HCT116 (cell line): ENCODE measurements around the gene AMBRA1. TPM values are rescaled to one million over a fixed set of nuclear protein-coding genes. Genes with fewer than 3 reads are reported as not detected.

ENCODE experiments used
- ATAC-seq: fragments of 200-7000 bp; cut with Tn5 transposase; 2 replicates; pipeline ENCODE4 v1.9.1; 2020; ENCODE audit warnings: mild to moderate bottlenecking, moderate library complexity
- BruUV-seq: library from RNA; stranded (reverse); fragments of 400-500 nt; replicated peaks from 2 replicates; lab custom pipeline; 2021; lab: Mats Ljungman, UMichigan
- CTCF ChIA-PET: fragments of 300-600 bp; sonication (Branson Sonifier 250); formaldehyde crosslinking; loops from one replicate; lab custom pipeline; 2021; ENCODE audit warnings: antibody characterized with exemption; lab: Charles Lee
- POLR2A ChIA-PET: fragments of 300-600, 350-600 bp; sonication (Branson Sonifier 250); formaldehyde crosslinking; loops from one replicate; lab custom pipeline; 2021; ENCODE audit warnings: antibody characterized with exemption; lab: Charles Lee
- RAD21 ChIA-PET, 2 experiments: fragments of 300-600 bp; sonication (Branson Sonifier 250); formaldehyde crosslinking; loops; one replicate each; lab custom pipeline; 2023; ENCODE audit warnings: low total read pairs in 2 of 2; ENCODE audit not compliant: uncharacterized antibody in 2 of 2, unreplicated experiment in 2 of 2, low non-redundant PET in 1 of 2; lab: Charles Lee
- DNase-seq: peaks from one replicate; pipeline ENCODE4 v3.0.0-alpha.2; 2010; ENCODE audit warnings: low read depth, low spot score
- H2AFZ ChIP-seq: fragments of 200-600 bp; shearing (Covaris generic), sonication (generic); 2 replicates; pipeline ENCODE4 v1.6.1; 2017; ENCODE audit warnings: low read depth, mixed run types, mixed read lengths, antibody characterized with exemption, low read length; ENCODE audit not compliant: poor library complexity, severe bottlenecking
- H3K27ac ChIP-seq: 2 replicates; pipeline ENCODE4 v1.5.1; 2012; ENCODE audit warnings: low read depth, low read length
- H3K27me3 ChIP-seq: fragments of 200-600 bp; sonication (generic); 2 replicates; pipeline ENCODE4 v1.6.1; 2016; ENCODE audit warnings: mixed run types, low read length, mixed read lengths; ENCODE audit not compliant: insufficient read depth
- H3K36me3 ChIP-seq, 2 experiments: fragments of 200-500 bp in 1 of 2; fragments of 200-600 bp in 1 of 2; sonication (Bioruptor generic) in 1 of 2; sonication (generic) in 1 of 2; 2 replicates each; pipeline versions ENCODE4 v1.5.1 to v1.6.1; 2014 to 2016; ENCODE audit warnings: low read length in 2 of 2, inconsistent platforms in 1 of 2, mixed read lengths in 1 of 2, mixed run types in 1 of 2; ENCODE audit not compliant: insufficient read depth in 2 of 2, control insufficient read depth in 1 of 2
- H3K4me1 ChIP-seq, 2 experiments: fragments of 200-600 bp in 1 of 2; sonication (generic) in 1 of 2; 2 replicates each; pipeline versions ENCODE4 v1.5.1 to v1.6.1; 2012 to 2017; ENCODE audit warnings: low read length in 2 of 2, inconsistent platforms in 1 of 2, mild to moderate bottlenecking in 1 of 2, mixed read lengths in 1 of 2, mixed run types in 1 of 2, moderate library complexity in 1 of 2; ENCODE audit not compliant: insufficient read depth in 2 of 2, control insufficient read depth in 1 of 2
- H3K4me2 ChIP-seq: fragments of 200-600 bp; sonication (generic); 2 replicates; pipeline ENCODE4 v1.6.1; 2017; ENCODE audit warnings: mixed run types, low read length, mixed read lengths
- H3K4me3 ChIP-seq, 2 experiments: fragments of 200-600 bp in 1 of 2; sonication (generic) in 1 of 2; replicated peaks in 1 of 2; 2 replicates each; pipeline ENCODE4 v1.5.1; 2011 to 2016; ENCODE audit warnings: low read length in 2 of 2, control low read depth in 1 of 2, low read depth in 1 of 2, mild to moderate bottlenecking in 1 of 2, mixed read lengths in 1 of 2, mixed run types in 1 of 2
- H3K79me2 ChIP-seq: fragments of 200-600 bp; sonication (generic); 2 replicates; pipeline ENCODE4 v1.6.1; 2017; ENCODE audit warnings: mild to moderate bottlenecking, mixed run types, low read length, moderate library complexity, mixed read lengths; ENCODE audit not compliant: insufficient read depth
- H3K9ac ChIP-seq: fragments of 200-600 bp; sonication (generic); 2 replicates; pipeline ENCODE4 v1.6.1; 2016; ENCODE audit warnings: low read length, mixed read lengths
- H3K9me2 ChIP-seq: fragments of 200-600 bp; sonication (generic), shearing (Covaris generic); 2 replicates; pipeline ENCODE4 v1.6.1; 2017; ENCODE audit warnings: mixed run types, mild to moderate bottlenecking, moderate library complexity; ENCODE audit not compliant: insufficient read depth
- H3K9me3 ChIP-seq, 2 experiments: fragments of 200-500 bp in 1 of 2; fragments of 200-600 bp in 1 of 2; sonication (Bioruptor generic) in 1 of 2; sonication (generic) in 1 of 2; 2 replicates each; pipeline ENCODE4 v1.6.1; 2014 to 2017; ENCODE audit warnings: low read length in 2 of 2, mixed read lengths in 2 of 2, inconsistent platforms in 1 of 2, low read depth in 1 of 2, mild to moderate bottlenecking in 1 of 2, mixed run types in 1 of 2, moderate library complexity in 1 of 2; ENCODE audit not compliant: control insufficient read depth in 1 of 2, insufficient read depth in 1 of 2
- H4K20me1 ChIP-seq: fragments of 200-600 bp; sonication (generic), shearing (Covaris generic); 2 replicates; pipeline ENCODE4 v1.6.1; 2017; ENCODE audit warnings: mixed run types, mild to moderate bottlenecking, moderate library complexity; ENCODE audit not compliant: insufficient read depth
- EGR1 ChIP-seq: IDR thresholded peaks from 2 replicates; pipeline ENCODE4 v1.6.1; 2012; ENCODE audit warnings: low read depth
- ELF1 ChIP-seq: IDR thresholded peaks from 2 replicates; pipeline ENCODE4 v1.6.1; 2012; ENCODE audit warnings: low read depth, borderline replicate concordance
- EZH2 ChIP-seq: fragments of 200-600 bp; sonication (generic); IDR thresholded peaks from 2 replicates; pipeline ENCODE4 v1.6.1; 2017; ENCODE audit warnings: antibody characterized with exemption, mixed run types
- EZH2phosphoT487 ChIP-seq: fragments of 200-600 bp; IDR thresholded peaks from 2 replicates; pipeline ENCODE4 v1.6.1; 2018; ENCODE audit warnings: antibody characterized with exemption, borderline replicate concordance
- FOSL1 ChIP-seq: IDR thresholded peaks from 2 replicates; pipeline ENCODE4 v1.6.1; 2012; ENCODE audit warnings: low read depth
- JUND ChIP-seq: IDR thresholded peaks from 2 replicates; pipeline ENCODE4 v1.6.1; 2012
- POLR2AphosphoS5 ChIP-seq: IDR thresholded peaks from 2 replicates; pipeline ENCODE4 v1.6.1; 2011; ENCODE audit warnings: mild to moderate bottlenecking, low read depth, low read length, moderate library complexity
- RAD21 ChIP-seq: IDR thresholded peaks from 2 replicates; pipeline ENCODE4 v1.6.1; 2012; ENCODE audit warnings: low read depth, mild to moderate bottlenecking
- SIN3A ChIP-seq: IDR thresholded peaks from 2 replicates; pipeline ENCODE4 v1.6.1; 2012; ENCODE audit warnings: low read depth
- SP1 ChIP-seq: IDR thresholded peaks from 2 replicates; pipeline ENCODE4 v1.6.1; 2012; ENCODE audit warnings: low read depth
- SRF ChIP-seq: IDR thresholded peaks from 2 replicates; pipeline ENCODE4 v1.6.1; 2012; ENCODE audit warnings: low read depth
- TCF7L2 ChIP-seq: IDR thresholded peaks from 2 replicates; pipeline ENCODE4 v1.7.0; 2011; ENCODE audit warnings: borderline replicate concordance, inconsistent platforms; ENCODE audit not compliant: insufficient read depth, insufficient read length; ENCODE audit errors: extremely low read depth
- YY1 ChIP-seq: IDR thresholded peaks from 2 replicates; pipeline ENCODE4 v1.6.1; 2011; ENCODE audit warnings: low read length, low read depth, moderate library complexity, mild to moderate bottlenecking; ENCODE audit not compliant: insufficient replicate concordance; ENCODE audit errors: extremely low read depth
- ZBTB33 ChIP-seq: IDR thresholded peaks from 2 replicates; pipeline ENCODE4 v1.6.1; 2011; ENCODE audit warnings: mild to moderate bottlenecking, low read length, moderate library complexity; ENCODE audit not compliant: insufficient replicate concordance; ENCODE audit errors: extremely low read depth
- ZFX ChIP-seq: fragments of 450-650 bp; IDR thresholded peaks from 2 replicates; pipeline ENCODE4 v1.6.1; 2017
- ZNF274 ChIP-seq: fragments of 200-500 bp; sonication (Bioruptor generic); IDR thresholded peaks from 2 replicates; pipeline ENCODE4 v1.6.1; 2014; ENCODE audit warnings: mild to moderate bottlenecking, low read depth, low read length, inconsistent platforms
- intact Hi-C: fragments of 100-400 bp; cut with micrococcal nuclease; formaldehyde crosslinking; loops from 2 replicates; pipeline ENCODE4 v1.10.0; 2022
- total RNA-seq: library from RNA; stranded (reverse); gene quantifications from one replicate; pipeline ENCODE4 v1.2.1, GENCODE V29; 2021; ENCODE audit not compliant: unreplicated experiment

AMBRA1 gene
- total RNA-seq, 1 experiment from 2014 or later, result 22.7 TPM

GRCh38 chr11:46378296-46378695 lies 215.5 kb downstream of the AMBRA1 start:
- Histone ChIP-seq H4K20me1 (no peaks in the 10 kb centered on the region), H3K4me1 (peaks cover 13 to 38% of the 10 kb centered on the region in 2 experiments), H3K4me3 (no peak overlapping the region), H3K4me2 (no peak overlapping the region), H3K9ac (no peak overlapping the region), H3K27ac (no peak overlapping the region; the same call in 1 of the 2 replicates), H3K9me3 (no peaks in the 10 kb centered on the region), H2AFZ (no peak overlapping the region), H3K36me3 (peaks cover 0 to 4% of the 10 kb centered on the region in 2 experiments; a peak in 2 of 4 replicates), H3K27me3 (no peaks in the 10 kb centered on the region), H3K79me2 (peaks cover 12% of the 10 kb centered on the region; the same call in 1 of the 2 replicates), H3K9me2 (no peaks in the 10 kb centered on the region)
- ChIA-PET RAD21 (no interaction called here), CTCF (interaction anchor here (0.6 to 1.1 kb wide), 3 partner anchors 10 to 26 kb away, joined by 3 read pairs; no protein-coding TSS in a partner anchor), POLR2A (interaction anchor here (0.6 kb wide), 1 partner anchor 34 kb away, joined by 3 read pairs; no protein-coding TSS in a partner anchor)
- intact Hi-C loops, result no loop called here
- BruUV-seq, result no TSS peak
- DNase-seq (no peak), ATAC-seq (no peak)
- TF ChIP-seq YY1 (no peak), EZH2phosphoT487 (no peak), SIN3A (no peak), ZBTB33 (no peak), TCF7L2 (no peak)

- intact Hi-C loops, result no loop called here
- H3K4me1 ChIP-seq, result peaks cover 8 to 34% of the 10 kb centered on the region in 2 experiments
- no TSS peak for BruUV-seq
Observed at GRCh38 chr11:46377831-46378230, 216.0 kb downstream of the AMBRA1 start.

More at GRCh38 chr11:46377831-46378230, 216.0 kb downstream of the AMBRA1 start:
- peaks cover 0 to 4% of the 10 kb centered on the region in 2 experiments; a peak in 2 of 4 replicates for H3K36me3 ChIP-seq
- H3K9me2 ChIP-seq, result no peaks in the 10 kb centered on the region
- no peak overlapping the region for H3K27ac ChIP-seq
- H3K9me3 ChIP-seq, result no peaks in the 10 kb centered on the region
- no peaks in the 10 kb centered on the region for H4K20me1 ChIP-seq
- no peak overlapping the region for H3K4me3 ChIP-seq
- RAD21 ChIA-PET, result no interaction called here
- DNase-seq (no peak), ATAC-seq (no peak)
- H3K9ac ChIP-seq, result no peak overlapping the region
- no peaks in the 10 kb centered on the region for H3K27me3 ChIP-seq
- peaks cover 10% of the 10 kb centered on the region; the same call in 1 of the 2 replicates for H3K79me2 ChIP-seq
- CTCF ChIA-PET, result interaction anchor here (0.6 to 1.1 kb wide), 3 partner anchors 9 to 26 kb away, joined by 3 read pairs; no protein-coding TSS in a partner anchor
- no peak overlapping the region for H2AFZ ChIP-seq
- TF ChIP-seq EZH2 (no peak), SRF (no peak), TCF7L2 (no peak), POLR2AphosphoS5 (no peak), ZFX (no peak), FOSL1 (no peak), YY1 (no peak), SIN3A (no peak), JUND (no peak), EGR1 (no peak), RAD21 (no peak), ZNF274 (no peak), SP1 (no peak), ELF1 (no peak)
- H3K4me2 ChIP-seq, result no peak overlapping the region
- POLR2A ChIA-PET, result interaction anchor here (0.6 kb wide), 1 partner anchor 34 kb away, joined by 3 read pairs; no protein-coding TSS in a partner anchor
